CD14-positive monocyte (primary cell): ENCODE results near the gene DMBX1. TPM values are rescaled to one million over a fixed set of nuclear protein-coding genes. Genes with fewer than 3 reads are reported as not detected.
A peak's percentile ranks its signal among the peaks of the same experiment; 100 is the strongest.

ENCODE experiments used
- DNase-seq, 3 donors: peaks; one replicate each; pipeline ENCODE4 v3.0.0-alpha.2; 2011 to 2022
- H2AFZ ChIP-seq: 2 replicates; pipeline ENCODE4 v1.6.0; 2012; ENCODE audit warnings: mild to moderate bottlenecking, low read depth, low read length, inconsistent platforms; ENCODE audit not compliant: insufficient read depth, poor library complexity, severe bottlenecking
- H3K27ac ChIP-seq, 2 donors: 1 replicate in 1 of 2; 2 replicates in 1 of 2; pipeline ENCODE4 v1.5.1; 2012 to 2013; ENCODE audit warnings: low read length in 2 of 2, control low read depth in 1 of 2, inconsistent platforms in 1 of 2, low read depth in 1 of 2, mild to moderate bottlenecking in 1 of 2
- H3K27me3 ChIP-seq, 2 donors: one replicate each; pipeline versions ENCODE4 v1.6.0 to v1.6.1; 2011 to 2013; ENCODE audit warnings: low read length in 2 of 2; ENCODE audit not compliant: control insufficient read depth in 2 of 2, insufficient read depth in 2 of 2
- H3K36me3 ChIP-seq, 2 donors: replicated peaks in 1 of 2; 1 replicate in 1 of 2; 2 replicates in 1 of 2; pipeline versions ENCODE4 v1.5.1 to v1.6.1; 2012 to 2013; ENCODE audit warnings: low read length in 2 of 2, control low read depth in 1 of 2, inconsistent platforms in 1 of 2, mild to moderate bottlenecking in 1 of 2; ENCODE audit not compliant: insufficient read depth in 2 of 2, control insufficient read depth in 1 of 2
- H3K4me1 ChIP-seq, 2 donors: 1 replicate in 1 of 2; 2 replicates in 1 of 2; pipeline versions ENCODE4 v1.5.1 to v1.6.1; 2012 to 2013; ENCODE audit warnings: low read length in 2 of 2, control low read depth in 1 of 2, inconsistent platforms in 1 of 2, mild to moderate bottlenecking in 1 of 2, moderate library complexity in 1 of 2; ENCODE audit not compliant: insufficient read depth in 2 of 2, control insufficient read depth in 1 of 2
- H3K4me2 ChIP-seq: replicated peaks from 2 replicates; pipeline ENCODE3; 2012; ENCODE audit warnings: low read length, moderate library complexity, mild to moderate bottlenecking; ENCODE audit not compliant: poor library complexity, severe bottlenecking; ENCODE audit errors: extremely low read depth
- H3K4me3 ChIP-seq, 3 experiments: fragments of 200-600 bp in 1 of 3; sonication (generic) in 1 of 3; replicated peaks in 1 of 3; 1 replicate in 2 of 3; 2 replicates in 1 of 3; pipeline ENCODE4 v1.5.1; 2011 to 2013; ENCODE audit warnings: low read length in 3 of 3, mild to moderate bottlenecking in 3 of 3, control low read depth in 2 of 3, low read depth in 2 of 3, inconsistent platforms in 1 of 3, moderate library complexity in 1 of 3
- H3K79me2 ChIP-seq: 2 replicates; pipeline ENCODE4 v1.6.0; 2012; ENCODE audit warnings: mild to moderate bottlenecking, control low read depth, inconsistent platforms, low read length, moderate library complexity; ENCODE audit not compliant: insufficient read depth
- H3K9ac ChIP-seq: 2 replicates; pipeline ENCODE4 v1.6.0; 2017; ENCODE audit warnings: low read length, mild to moderate bottlenecking; ENCODE audit not compliant: insufficient read depth, poor library complexity, severe bottlenecking
- H3K9me3 ChIP-seq, 2 donors: replicated peaks in 1 of 2; 1 replicate in 1 of 2; 2 replicates in 1 of 2; pipeline versions ENCODE4 v1.5.1 to v1.6.1; 2012 to 2013; ENCODE audit warnings: low read length in 2 of 2, control low read depth in 1 of 2; ENCODE audit not compliant: control insufficient read depth in 1 of 2, insufficient read depth in 1 of 2
- H4K20me1 ChIP-seq: 2 replicates; pipeline ENCODE4 v1.6.0; 2012; ENCODE audit warnings: mild to moderate bottlenecking, low read length, control low read depth, moderate library complexity; ENCODE audit not compliant: insufficient read depth
- H3K27ac Mint-ChIP-seq, 7 donors: one replicate each; pipeline ENCODE4 v1.8.0; 2020; ENCODE audit warnings: mild to moderate bottlenecking in 7 of 7, mixed read lengths in 7 of 7, moderate library complexity in 6 of 7, inconsistent platforms in 2 of 7
- H3K27me3 Mint-ChIP-seq, 3 donors: one replicate each; pipeline ENCODE4 v1.8.0; 2021 to 2022; ENCODE audit warnings: low read depth in 3 of 3, mild to moderate bottlenecking in 3 of 3, mixed read lengths in 3 of 3, moderate library complexity in 3 of 3, inconsistent platforms in 1 of 3
- H3K36me3 Mint-ChIP-seq, 2 donors: one replicate each; pipeline ENCODE4 v1.8.0; 2020; ENCODE audit warnings: mixed read lengths in 2 of 2, inconsistent platforms in 1 of 2, mild to moderate bottlenecking in 1 of 2
- H3K4me1 Mint-ChIP-seq: one replicate; pipeline ENCODE4 v1.8.0; 2020; ENCODE audit warnings: mild to moderate bottlenecking, mixed read lengths
- H3K4me3 Mint-ChIP-seq, 2 donors: one replicate each; pipeline ENCODE4 v1.8.0; 2020; ENCODE audit warnings: mild to moderate bottlenecking in 2 of 2, mixed read lengths in 2 of 2, moderate library complexity in 1 of 2
- H3K9me3 Mint-ChIP-seq, 7 donors: one replicate each; pipeline ENCODE4 v1.8.0; 2020 to 2022; ENCODE audit warnings: mixed read lengths in 7 of 7, mild to moderate bottlenecking in 6 of 7, moderate library complexity in 6 of 7, inconsistent platforms in 2 of 7
- WGBS: methylation state at CpG from one replicate; pipeline ENCODE4 v1.1.5; 2013; ENCODE audit warnings: missing lambda C conversion rate; ENCODE audit not compliant: insufficient coverage; 5-methylcytosine and 5-hydroxymethylcytosine counted together
- intact Hi-C, 2 donors: fragments of 100-400 bp; cut with micrococcal nuclease; formaldehyde crosslinking; loops; one replicate each; pipeline versions ENCODE4 v1.15.0 to v1.15.1; 2023
- polyA plus RNA-seq, 3 donors: library from polyadenylated mRNA; depleted of rRNA in 1 of 3; unstranded in 2 of 3; stranded (reverse) in 1 of 3; fragments of 300-500 nt in 2 of 3; fragments of >200 nt in 1 of 3; fragmentation: Illumina TruSeq in 2 of 3; gene quantifications; 1 replicate in 2 of 3; 2 replicates in 1 of 3; pipeline ENCODE4 v1.2.3, GENCODE V29; 2012 to 2021
- TF ChIP-seq, protein P1 (sequence below): fragments of 200-600 bp; IDR thresholded peaks from one replicate; pipeline ENCODE4 v1.8.0; 2022; ENCODE audit warnings: antibody characterized with exemption, mild to moderate bottlenecking

DMBX1 gene
- polyA plus RNA-seq, 3 donors = not detected

DNA sequence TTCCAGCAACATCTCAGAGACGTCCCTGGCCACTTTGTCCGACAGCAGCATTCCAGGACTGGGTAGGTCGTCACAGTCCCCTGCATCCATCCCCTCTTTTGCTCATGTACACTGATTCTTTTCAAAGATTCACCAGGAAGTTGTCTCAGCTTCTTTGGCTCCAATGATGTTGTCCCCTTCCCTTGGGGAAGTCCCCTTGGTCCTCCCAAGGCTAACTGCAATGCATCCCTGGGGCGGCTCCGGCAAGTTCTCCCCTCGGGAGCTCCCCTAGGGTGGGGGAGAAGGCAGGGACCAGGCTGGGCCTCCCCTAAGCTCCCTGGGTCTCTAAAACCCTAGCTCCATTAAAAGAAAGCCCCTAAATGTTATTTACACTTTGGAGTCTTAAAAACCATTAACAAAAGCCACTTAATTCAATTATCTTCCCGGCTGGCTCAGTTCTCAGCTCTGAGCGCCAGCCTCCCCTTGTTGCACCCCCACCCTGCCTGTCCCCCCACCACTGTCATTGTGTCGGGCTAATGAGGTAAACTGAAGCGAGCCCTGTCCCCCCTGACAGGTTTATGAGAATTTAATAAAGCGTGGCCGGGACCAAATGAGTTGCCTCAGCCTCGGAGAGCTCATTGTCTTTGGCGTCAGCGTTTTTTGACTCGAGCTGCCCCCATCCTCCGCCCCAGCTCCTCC, 36.5 kb downstream of the DMBX1 start:
- intact Hi-C loops = loop anchor here (2.0 to 10.0 kb wide), 4 partner anchors 79 to 194 kb away; no protein-coding TSS in a partner anchor

DNA sequence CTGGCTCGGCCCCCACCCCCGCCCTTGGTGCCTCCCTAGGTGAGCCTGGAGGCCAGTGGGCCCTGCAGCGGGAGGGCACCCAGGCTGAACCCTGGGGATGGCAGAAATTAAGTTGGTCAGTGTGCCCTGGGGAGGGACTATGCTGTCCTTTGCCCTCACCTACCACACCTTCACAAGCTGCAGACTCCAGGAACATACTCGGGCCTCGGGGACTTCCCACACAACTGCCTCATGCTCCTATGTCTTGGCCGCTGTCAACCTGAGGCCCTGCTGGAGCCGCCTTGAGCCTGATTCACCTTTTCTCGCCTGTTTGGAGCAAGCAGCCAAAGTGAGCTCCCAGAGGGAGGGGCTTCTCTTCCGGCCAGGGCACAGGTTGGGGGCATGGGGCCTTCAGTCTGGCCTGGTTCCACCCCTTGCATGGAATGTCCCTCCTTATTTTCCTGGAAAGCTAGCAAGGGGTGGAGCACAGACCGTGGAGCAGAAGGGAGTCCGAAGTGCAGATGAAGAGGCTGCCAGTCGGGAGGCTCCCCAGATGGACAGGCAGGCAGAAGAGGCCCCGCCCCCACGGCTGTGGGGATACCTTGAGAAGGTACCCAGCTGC, 37.2 kb downstream of the DMBX1 start:
- no peaks in the 10 kb centered on the region for H3K9me3 ChIP-seq
- H2AFZ ChIP-seq = no peak overlapping the region
- Mint-ChIP-seq H3K4me3 (no peak overlapping the region), H3K27ac (peak overlapping the region in 1 of 7 donors; percentile 7), H3K4me1 (peaks cover 8% of the 10 kb centered on the region), H3K9me3 (peaks cover 0 to 4% (median 0%) of the 10 kb centered on the region in 7 donors), H3K36me3 (no peaks in the 10 kb centered on the region), H3K27me3 (peaks cover 39 to 75% (median 40%) of the 10 kb centered on the region in 3 donors)
- no peak overlapping the region for H3K4me2 ChIP-seq
- H3K4me3 ChIP-seq = no peak overlapping the region
- TF ChIP-seq, protein P1, sequence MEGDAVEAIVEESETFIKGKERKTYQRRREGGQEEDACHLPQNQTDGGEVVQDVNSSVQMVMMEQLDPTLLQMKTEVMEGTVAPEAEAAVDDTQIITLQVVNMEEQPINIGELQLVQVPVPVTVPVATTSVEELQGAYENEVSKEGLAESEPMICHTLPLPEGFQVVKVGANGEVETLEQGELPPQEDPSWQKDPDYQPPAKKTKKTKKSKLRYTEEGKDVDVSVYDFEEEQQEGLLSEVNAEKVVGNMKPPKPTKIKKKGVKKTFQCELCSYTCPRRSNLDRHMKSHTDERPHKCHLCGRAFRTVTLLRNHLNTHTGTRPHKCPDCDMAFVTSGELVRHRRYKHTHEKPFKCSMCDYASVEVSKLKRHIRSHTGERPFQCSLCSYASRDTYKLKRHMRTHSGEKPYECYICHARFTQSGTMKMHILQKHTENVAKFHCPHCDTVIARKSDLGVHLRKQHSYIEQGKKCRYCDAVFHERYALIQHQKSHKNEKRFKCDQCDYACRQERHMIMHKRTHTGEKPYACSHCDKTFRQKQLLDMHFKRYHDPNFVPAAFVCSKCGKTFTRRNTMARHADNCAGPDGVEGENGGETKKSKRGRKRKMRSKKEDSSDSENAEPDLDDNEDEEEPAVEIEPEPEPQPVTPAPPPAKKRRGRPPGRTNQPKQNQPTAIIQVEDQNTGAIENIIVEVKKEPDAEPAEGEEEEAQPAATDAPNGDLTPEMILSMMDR = no peak
- WGBS = 71% methylated on average over 8 of the region's 14 CpGs
- H3K9ac ChIP-seq = no peak overlapping the region
- peaks cover 0 to 44% of the 10 kb centered on the region in 2 donors for H3K27me3 ChIP-seq
- no peaks in the 10 kb centered on the region for H4K20me1 ChIP-seq
- no peak overlapping the region for H3K27ac ChIP-seq
- no peaks in the 10 kb centered on the region for H3K79me2 ChIP-seq
- no peak for DNase-seq
- H3K4me1 ChIP-seq = no peaks in the 10 kb centered on the region
- no peaks in the 10 kb centered on the region for H3K36me3 ChIP-seq
- intact Hi-C loops = loop anchor here (1.0 to 10.0 kb wide), 5 partner anchors 49 to 194 kb away; no protein-coding TSS in a partner anchor

More for the DNA sequence above, 36.5 kb downstream of the DMBX1 start:
- WGBS = 74% methylated on average over 13 of the region's 17 CpGs
- H3K27ac ChIP-seq = no peak overlapping the region
- Mint-ChIP-seq H3K27ac (peak overlapping the region in 1 of 7 donors; percentile 6), H3K27me3 (peaks cover 37 to 70% (median 38%) of the 10 kb centered on the region in 3 donors), H3K9me3 (peaks cover 0 to 4% (median 0%) of the 10 kb centered on the region in 7 donors), H3K4me1 (peaks cover 10% of the 10 kb centered on the region), H3K4me3 (peak overlapping the region in 1 of 2 donors; percentile 26), H3K36me3 (no peaks in the 10 kb centered on the region)
- no peak overlapping the region for H3K4me2 ChIP-seq
- no peaks in the 10 kb centered on the region for H3K9me3 ChIP-seq
- H3K9ac ChIP-seq = no peak overlapping the region
- H3K79me2 ChIP-seq = no peaks in the 10 kb centered on the region
- TF ChIP-seq, protein P1 = no peak
- no peaks in the 10 kb centered on the region for H3K4me1 ChIP-seq
- H4K20me1 ChIP-seq = no peaks in the 10 kb centered on the region
- no peak overlapping the region for H3K4me3 ChIP-seq
- no peaks in the 10 kb centered on the region for H3K36me3 ChIP-seq
- DNase-seq = no peak
- H2AFZ ChIP-seq = no peak overlapping the region
- H3K27me3 ChIP-seq = peaks cover 0 to 38% of the 10 kb centered on the region in 2 donors
